ENCODE measurements around the gene GPD2. TPM values are rescaled to one million over a fixed set of nuclear protein-coding genes. Genes with fewer than 3 reads are reported as not detected.

GPD2 gene
- total RNA-seq, 2 donors from 2014 or later = 14.8 to 16.6 TPM

GRCh38 chr2:156434461-156435291 lies 1.5 kb upstream of the GPD2 start:
- intact Hi-C loops (cut with DNase I) = no loop called here
- DNase-seq (ENCODE audit: low spot score) = no peak

GRCh38 chr2:156435396-156435717 lies 822 bp upstream of the GPD2 start:
- intact Hi-C loops (cut with DNase I) = no loop called here
- DNase-seq (ENCODE audit: low spot score) = no peak

GRCh38 chr2:156436497-156437085 lies 412 bp downstream of the GPD2 start:
- DNase-seq (ENCODE audit: low spot score) = no peak
- intact Hi-C loops (cut with DNase I) = no loop called here

GRCh38 chr2:156437272-156437930 lies 1.2 kb downstream of the GPD2 start:
- intact Hi-C loops (cut with DNase I) = no loop called here
- no peak for DNase-seq (ENCODE audit: low spot score)

GRCh38 chr2:156437931-156438410 lies 1.8 kb downstream of the GPD2 start:
- no peak for DNase-seq (ENCODE audit: low spot score)
- intact Hi-C loops (cut with DNase I) = no loop called here

GRCh38 chr2:156443089-156443488 lies 6.9 kb downstream of the GPD2 start:
- intact Hi-C loops (cut with DNase I) = no loop called here
- DNase-seq (ENCODE audit: low spot score) = no peak

GRCh38 chr2:156445296-156446220 lies 9.4 kb downstream of the GPD2 start:
- intact Hi-C loops (cut with DNase I) = no loop called here
- no peak for DNase-seq (ENCODE audit: low spot score)

GRCh38 chr2:156447761-156448160 lies 11.6 kb downstream of the GPD2 start:
- no peak for DNase-seq (ENCODE audit: low spot score)
- intact Hi-C loops (cut with DNase I) = no loop called here

- intact Hi-C loops (cut with DNase I) = no loop called here
- DNase-seq (ENCODE audit: low spot score) = no peak
These were observed 12.6 kb downstream of the GPD2 start for GRCh38 chr2:156448766-156449165.

- no peak for DNase-seq (ENCODE audit: low spot score)
- intact Hi-C loops (cut with DNase I) = no loop called here
These were observed 16.8 kb downstream of the GPD2 start for GRCh38 chr2:156452971-156453370.

GRCh38 chr2:156455361-156455975 lies 19.3 kb downstream of the GPD2 start:
- intact Hi-C loops (cut with DNase I) = no loop called here
- no peak for DNase-seq (ENCODE audit: low spot score)

GRCh38 chr2:156456616-156457015 lies 20.4 kb downstream of the GPD2 start:
- intact Hi-C loops (cut with DNase I) = no loop called here

GRCh38 chr2:156457523-156458517 lies 21.6 kb downstream of the GPD2 start:
- no peak for DNase-seq (ENCODE audit: low spot score)
- intact Hi-C loops (cut with DNase I) = no loop called here

More at GRCh38 chr2:156456616-156457015, 20.4 kb downstream of the GPD2 start:
- DNase-seq (ENCODE audit: low spot score) = no peak

GRCh38 chr2:156459720-156460119 lies 23.5 kb downstream of the GPD2 start:
- DNase-seq (ENCODE audit: low spot score) = no peak
- intact Hi-C loops (cut with DNase I) = no loop called here

GRCh38 chr2:156464106-156464505 lies 27.9 kb downstream of the GPD2 start:
- no peak for DNase-seq (ENCODE audit: low spot score)
- intact Hi-C loops (cut with DNase I) = no loop called here

GRCh38 chr2:156465573-156465972 lies 29.4 kb downstream of the GPD2 start:
- no peak for DNase-seq (ENCODE audit: low spot score)
- intact Hi-C loops (cut with DNase I) = no loop called here

GRCh38 chr2:156466739-156467405 lies 30.7 kb downstream of the GPD2 start:
- intact Hi-C loops (cut with DNase I) = no loop called here
- no peak for DNase-seq (ENCODE audit: low spot score)

Data from posterior vena cava (tissue), 2 donors.